ENCODE data around the gene PIGL. TPM values are rescaled to one million over a fixed set of nuclear protein-coding genes. Genes with fewer than 3 reads are reported as not detected.

Gene PIGL
- total and polyA plus RNA-seq, 2 experiments from 2014 or later, result 32.9 to 47.3 TPM

GRCh38 chr17:16338391-16338790, 121.4 kb downstream of the PIGL start:
- no peak overlapping the region for H3K27ac Mint-ChIP-seq
- Histone ChIP-seq H3K27ac (ENCODE audit: low read depth) (no peak overlapping the region), H3F3A (replicated peaks; ENCODE audit: low read depth) (0 out of 2 replicates have a peak, but pooled peaks cover 10% of the 10 kb centered on the region), H3K27me3 (ENCODE audit: insufficient read depth) (no peaks in the 10 kb centered on the region), H3K36me3 (ENCODE audit: insufficient read depth) (no peaks in the 10 kb centered on the region), H3K79me2 (replicated peaks; ENCODE audit: insufficient read depth) (no peaks in the 10 kb centered on the region), H3K9me2 (ENCODE audit: insufficient read depth) (no peaks in the 10 kb centered on the region), H4K20me1 (replicated peaks; ENCODE audit: insufficient read depth) (peaks cover 4% of the 10 kb centered on the region; the same call in 1 of the 2 replicates), H2AFZ (no peak overlapping the region), H3K4me2 (no peak overlapping the region), H3K4me1 (ENCODE audit: insufficient read depth) (no peaks in the 10 kb centered on the region), H3K4me3 (no peak overlapping the region)
- H3K36me3 Mint-ChIP-seq (ENCODE audit: low read depth), result peaks cover 31% of the 10 kb centered on the region
- ATAC-seq (no peak), DNase-seq (ENCODE audit: low spot score) (no peak)
- no peak overlapping the region for H3K4me3 Mint-ChIP-seq
- no peaks in the 10 kb centered on the region for H3K9me3 Mint-ChIP-seq
- H3K27me3 Mint-ChIP-seq (ENCODE audit: insufficient read depth, low read depth, poor library complexity), result peaks cover 2% of the 10 kb centered on the region
- TF ChIP-seq EZH2phosphoT487 (IDR thresholded peaks at IDR 0.05; ENCODE audit: unreplicated experiment) (no peak), CREB1 (CRISPR knock-in tag; IDR thresholded peaks at IDR 0.05; ENCODE audit: low read depth) (no peak), STAT1 (IDR thresholded peaks at IDR 0.05; ENCODE audit: unreplicated experiment) (no peak), NANOG (IDR thresholded peaks at IDR 0.05; ENCODE audit: borderline replicate concordance) (no peak), JUNB (IDR thresholded peaks at IDR 0.05; ENCODE audit: unreplicated experiment) (no peak), REST (IDR thresholded peaks at IDR 0.05; ENCODE audit: unreplicated experiment) (no peak), ZNF462 (CRISPR knock-in tag; IDR thresholded peaks at IDR 0.05) (no peak), CTCF (conservative IDR thresholded peaks at IDR 0.05; ENCODE audit: low read depth in 2 of 2) (no peak), POLR2AphosphoS5 (IDR thresholded peaks at IDR 0.05; ENCODE audit: low read depth) (no peak)
- H3K4me1 Mint-ChIP-seq, result no peaks in the 10 kb centered on the region; the same call in 2 of the 3 replicates
